GM18511 (cell line): ENCODE results near the gene TIPARP.
"Not testable (repeated sequence)": the region's sequence is repeated elsewhere in the genome, so short reads cannot be mapped to it uniquely, and the experiment has no call there.

Experiments
- ATAC-seq: cut with Tn5 transposase; IDR thresholded peaks from one replicate; pipeline ENCODE4 v1.9.1; 2021; ENCODE audit warnings: mild to moderate bottlenecking, moderate library complexity; ENCODE audit not compliant: unreplicated experiment

The TIPARP gene

DNA sequence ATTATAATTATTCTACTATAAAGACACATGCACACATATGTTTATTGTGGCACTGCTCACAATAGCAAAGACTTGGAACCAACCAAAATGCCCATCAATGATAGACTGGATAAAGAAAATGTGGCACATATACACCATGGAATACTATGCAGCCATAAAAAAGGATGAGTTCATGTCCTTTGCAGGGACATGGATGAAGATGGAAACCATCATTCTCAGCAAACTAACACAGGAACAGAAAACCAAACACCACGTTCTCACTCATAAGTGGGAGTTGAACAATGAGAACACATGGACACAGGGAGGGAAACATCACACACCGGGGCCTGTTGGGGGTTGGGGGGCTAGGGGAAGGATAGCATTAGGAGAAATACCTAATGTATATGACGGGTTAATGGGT lies 62.7 kb downstream of the TIPARP start:
- ATAC-seq, result not testable (repeated sequence)

DNA sequence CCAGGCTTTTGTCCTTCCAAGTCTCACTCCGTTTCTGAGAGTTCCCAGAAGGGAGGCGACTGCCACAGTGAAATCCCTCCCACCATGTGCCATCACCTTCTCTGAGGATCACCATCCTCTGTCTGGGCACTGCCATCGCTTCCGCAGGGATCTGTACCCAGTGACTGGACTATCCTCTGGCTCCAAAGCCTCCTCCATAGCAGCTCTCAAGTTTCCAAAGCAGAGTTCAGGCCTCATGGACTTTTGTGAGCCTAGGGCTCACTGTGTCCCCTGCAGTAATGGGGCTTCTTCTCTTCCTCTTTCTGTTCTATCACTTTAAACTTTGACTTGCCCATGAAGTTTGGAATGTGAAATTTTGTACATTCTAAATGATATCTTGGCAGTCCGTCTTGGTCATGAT lies 63.9 kb downstream of the TIPARP start:
- no peak for ATAC-seq

DNA sequence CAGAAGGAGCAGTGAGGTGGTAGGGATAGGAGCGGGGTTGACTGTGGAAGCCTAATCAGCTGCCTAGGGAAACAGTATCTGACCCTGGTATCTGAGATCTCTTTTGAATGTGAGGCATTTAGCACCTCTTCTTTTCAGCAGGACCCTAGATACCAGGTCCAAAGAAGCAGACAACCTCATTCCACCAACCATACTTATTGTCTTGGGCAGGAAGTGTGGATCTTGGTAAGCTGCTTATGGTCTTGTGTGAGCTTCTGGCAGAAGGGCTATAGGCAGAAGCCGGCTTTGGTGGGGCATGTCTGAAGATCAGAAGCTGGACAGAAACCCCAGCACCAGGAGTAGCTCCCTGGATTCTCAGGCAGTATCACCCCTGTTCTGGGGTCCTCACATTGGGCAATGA lies 65.6 kb downstream of the TIPARP start:
- no peak for ATAC-seq

DNA sequence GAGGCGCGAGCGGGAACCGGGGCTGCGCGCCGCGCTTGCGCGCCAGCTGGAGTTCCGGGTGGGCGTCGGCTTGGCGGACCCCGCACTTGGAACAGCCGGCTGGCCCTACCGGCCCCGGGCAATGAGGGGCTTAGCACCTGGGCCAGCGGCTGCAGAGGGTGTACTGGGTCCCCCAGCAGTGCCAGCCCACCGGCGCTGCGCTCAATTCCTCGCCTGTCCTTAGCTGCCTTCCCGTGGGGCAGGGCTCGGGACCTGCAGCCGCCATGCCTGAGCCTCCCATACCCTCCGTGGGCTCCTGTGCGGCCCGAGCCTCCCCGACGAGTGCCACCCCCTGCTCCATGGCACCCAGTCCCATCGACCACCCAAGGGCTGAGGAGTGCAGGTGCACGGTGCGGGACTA lies 66.2 kb downstream of the TIPARP start:
- not testable (repeated sequence) for ATAC-seq

DNA sequence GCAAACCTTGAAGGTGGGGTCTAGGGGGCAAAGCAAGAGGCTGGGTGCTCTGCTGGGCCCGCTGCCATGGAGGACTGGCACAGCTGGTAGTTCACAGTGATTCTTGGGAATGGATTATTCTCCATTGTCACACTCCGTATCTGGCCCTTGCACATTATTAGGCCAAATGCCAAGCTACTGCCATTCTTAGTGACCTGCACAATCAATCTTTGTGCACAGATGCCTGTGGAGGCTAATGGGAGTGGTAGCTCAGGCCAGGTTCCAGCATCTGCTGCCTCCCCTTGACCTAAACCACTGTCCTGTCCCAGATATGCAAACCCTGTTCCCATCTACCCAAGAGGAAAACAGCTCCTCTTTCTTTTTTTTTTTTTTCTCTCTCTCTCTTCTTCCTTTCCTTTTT lies 67.5 kb downstream of the TIPARP start:
- no peak for ATAC-seq

DNA sequence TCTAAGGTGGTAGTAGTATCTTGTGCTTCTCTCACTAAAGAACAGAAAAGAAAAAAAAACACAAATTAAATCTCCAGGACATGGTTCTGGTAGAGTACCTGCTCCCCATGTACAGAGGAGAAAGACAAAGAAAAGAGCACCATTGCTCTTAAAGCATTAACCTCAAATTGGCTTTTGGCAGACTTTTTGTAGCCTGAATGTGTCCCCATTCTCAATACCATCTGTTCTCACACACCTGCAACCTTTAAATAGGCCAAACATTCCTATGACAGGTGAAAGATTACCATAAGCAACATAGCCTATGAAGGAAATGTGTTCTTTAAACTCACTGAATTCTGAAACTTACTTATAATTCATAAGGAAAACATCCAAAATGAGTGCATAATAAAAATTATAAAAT lies 68.0 kb downstream of the TIPARP start:
- ATAC-seq, result no peak

DNA sequence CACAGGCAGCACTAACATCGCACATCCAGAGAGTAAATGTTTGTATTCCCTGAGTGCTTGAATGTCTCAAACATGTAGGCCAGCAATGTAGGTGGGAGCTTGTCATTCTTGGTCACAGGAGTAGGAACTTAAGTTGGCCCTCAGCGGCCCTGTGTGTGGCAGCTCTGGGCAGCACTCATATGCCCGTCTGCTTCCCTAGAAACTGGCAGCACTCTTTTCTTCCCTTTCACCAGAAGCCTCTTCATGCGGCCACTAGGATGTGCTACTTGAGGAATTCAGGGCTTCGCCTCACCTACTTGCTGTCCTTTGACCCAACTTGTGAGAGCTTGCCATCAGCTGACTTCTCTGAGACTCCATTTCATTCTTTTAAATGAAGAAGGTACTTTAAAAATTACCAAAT lies 69.5 kb downstream of the TIPARP start:
- no peak for ATAC-seq

DNA sequence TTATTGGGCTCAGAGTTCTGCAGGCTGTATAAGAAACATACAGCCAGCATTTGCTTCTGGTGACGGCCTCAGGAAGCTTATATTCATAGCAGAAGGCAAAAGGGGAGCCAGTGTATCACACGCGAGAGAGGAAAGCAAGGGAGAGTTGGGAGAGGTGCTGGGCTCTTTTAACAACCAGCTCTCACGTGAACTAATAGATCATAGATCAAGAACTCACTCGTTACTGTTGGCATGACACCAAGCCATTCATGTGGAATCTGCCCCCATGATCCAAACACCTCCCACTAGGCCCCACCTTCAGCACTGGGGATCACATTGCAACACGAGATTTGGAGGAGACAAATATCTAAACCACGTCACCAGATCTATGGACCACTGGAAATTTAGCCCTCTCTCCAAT lies 70.2 kb downstream of the TIPARP start:
- ATAC-seq, result no peak

DNA sequence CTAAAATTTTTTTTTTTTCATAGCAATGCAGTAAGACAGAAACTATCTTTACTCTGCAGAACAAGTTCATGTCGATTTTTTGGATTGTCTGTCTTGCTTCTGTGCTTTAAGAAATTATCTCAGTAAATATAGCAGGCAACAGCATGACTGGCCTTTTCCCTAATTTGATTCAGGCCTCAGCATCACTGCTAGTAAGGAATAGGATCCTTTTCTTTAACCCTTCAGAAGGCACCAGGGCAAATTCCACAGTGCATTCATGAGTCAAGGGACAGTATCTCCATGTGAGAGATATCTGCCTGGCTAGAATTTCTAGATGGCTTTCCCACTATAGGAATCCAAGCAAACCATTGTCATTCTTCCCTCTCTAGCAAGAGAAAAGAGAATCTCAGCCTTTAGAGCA lies 71.4 kb downstream of the TIPARP start:
- ATAC-seq, result no peak

DNA sequence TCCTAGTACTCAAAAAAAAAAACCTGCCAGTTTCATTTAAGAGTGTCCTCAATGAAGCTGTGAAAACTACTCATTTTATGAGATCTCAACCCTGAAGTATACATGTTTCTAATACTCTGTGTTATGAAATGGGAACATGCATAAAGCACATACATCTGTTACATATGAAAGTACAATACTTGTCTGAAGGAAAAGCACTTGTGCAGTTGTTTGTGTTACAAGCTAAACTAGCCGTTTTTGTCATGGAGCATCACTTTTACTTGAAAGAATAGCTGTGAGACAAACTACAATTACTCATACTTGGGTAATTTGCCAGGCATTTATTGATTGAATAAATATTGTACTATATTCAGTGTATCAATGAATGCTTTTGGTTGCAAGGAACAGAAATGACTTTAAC lies 72.7 kb downstream of the TIPARP start:
- ATAC-seq, result no peak

DNA sequence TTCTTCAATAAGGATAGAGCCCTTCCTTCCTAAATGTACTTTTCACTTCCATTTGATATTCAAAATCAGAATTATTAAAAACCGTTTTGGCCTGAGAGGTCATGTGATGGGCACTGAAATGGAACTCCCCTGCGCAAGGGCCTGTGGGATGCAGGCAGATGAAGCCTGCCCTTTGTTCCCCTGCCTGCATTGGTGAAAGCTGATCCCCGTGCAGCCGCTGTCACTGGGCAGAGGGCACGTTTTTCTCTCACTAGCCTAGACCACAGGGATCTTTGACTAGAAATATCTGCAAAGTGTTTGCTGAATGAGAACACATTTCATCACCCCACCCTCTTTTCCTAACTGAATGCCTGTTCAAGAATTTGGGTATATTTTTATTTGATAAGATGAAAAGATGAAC lies 74.9 kb downstream of the TIPARP start:
- no peak for ATAC-seq

DNA sequence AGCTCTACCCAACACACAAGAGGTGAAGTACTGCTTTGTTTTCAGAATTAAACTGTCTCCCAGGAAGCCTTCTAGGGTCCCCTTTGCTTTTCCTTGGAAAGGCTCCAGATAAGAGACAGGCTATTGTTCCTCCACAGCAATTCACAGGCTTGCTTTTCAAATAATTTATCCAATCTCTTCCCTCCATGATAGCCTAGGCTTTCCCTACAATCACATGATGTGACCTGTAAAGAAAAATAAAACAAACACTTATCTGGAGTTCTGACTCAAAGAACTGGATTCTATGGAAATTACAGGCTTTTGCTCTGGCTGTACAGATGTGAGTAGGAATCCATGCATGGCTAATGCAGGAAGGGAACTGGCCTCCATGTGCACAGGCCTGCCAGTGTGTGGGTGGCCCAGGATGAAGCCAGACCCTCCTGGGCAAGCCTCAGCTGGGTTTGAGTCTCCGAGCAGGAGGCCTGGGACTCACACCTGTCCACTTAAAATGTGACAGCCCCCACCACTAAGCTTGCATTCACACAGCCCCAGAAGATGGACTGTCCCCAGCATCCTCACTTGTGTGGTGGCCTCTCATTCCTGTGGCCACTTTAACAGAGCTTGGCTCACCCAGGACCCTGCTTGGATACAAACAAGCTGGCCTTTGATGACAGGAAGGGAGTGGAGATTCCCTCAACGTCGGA lies 75.9 kb downstream of the TIPARP start:
- no peak for ATAC-seq

DNA sequence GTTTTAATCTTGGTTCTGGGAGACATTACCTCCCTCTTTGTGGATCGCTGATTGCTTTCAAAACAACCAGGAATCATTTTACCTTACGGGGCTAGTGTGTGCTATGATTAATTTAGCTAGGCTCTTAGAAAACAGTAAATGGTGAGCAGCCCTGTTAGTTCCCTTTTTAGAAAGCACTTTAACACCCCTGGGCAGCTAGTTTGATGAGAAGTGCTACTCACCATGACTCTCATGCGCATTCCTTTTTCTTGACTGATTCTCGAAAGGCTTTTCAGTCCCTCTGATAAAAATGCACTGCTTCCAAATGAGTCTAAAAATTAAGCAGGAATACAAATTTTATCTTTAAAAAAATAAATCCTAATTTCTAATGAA lies 76.5 kb downstream of the TIPARP start:
- no peak for ATAC-seq

DNA sequence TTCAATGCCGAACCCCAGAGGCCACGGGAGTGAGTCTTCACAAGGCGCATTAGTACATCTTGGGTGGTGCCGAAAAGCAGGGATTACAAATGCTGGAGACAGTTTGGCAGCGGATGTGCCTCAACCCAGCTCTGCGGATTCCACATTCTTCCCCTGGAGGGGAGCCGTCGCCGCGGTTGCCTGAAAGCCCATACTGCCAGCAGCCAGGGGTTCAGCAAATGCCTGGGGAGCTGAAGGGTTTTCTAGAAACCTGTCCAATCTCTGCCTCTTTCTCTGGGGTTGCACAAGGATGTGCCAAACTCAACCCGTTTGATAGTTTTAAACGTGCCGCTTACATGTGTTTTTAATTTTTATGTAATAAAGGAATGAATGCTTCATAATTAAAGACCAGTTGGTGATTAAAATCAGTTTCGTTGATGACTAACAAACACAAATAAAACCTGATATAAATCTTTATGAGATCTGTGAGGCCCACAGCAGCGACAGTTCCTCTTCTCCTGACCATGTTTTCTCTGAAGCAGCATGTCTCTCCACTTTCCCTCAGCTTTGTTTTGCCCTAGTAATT lies 77.2 kb downstream of the TIPARP start:
- ATAC-seq, result no peak
